ENCODE results near the gene CCDC120.

CCDC120 gene

DNA sequence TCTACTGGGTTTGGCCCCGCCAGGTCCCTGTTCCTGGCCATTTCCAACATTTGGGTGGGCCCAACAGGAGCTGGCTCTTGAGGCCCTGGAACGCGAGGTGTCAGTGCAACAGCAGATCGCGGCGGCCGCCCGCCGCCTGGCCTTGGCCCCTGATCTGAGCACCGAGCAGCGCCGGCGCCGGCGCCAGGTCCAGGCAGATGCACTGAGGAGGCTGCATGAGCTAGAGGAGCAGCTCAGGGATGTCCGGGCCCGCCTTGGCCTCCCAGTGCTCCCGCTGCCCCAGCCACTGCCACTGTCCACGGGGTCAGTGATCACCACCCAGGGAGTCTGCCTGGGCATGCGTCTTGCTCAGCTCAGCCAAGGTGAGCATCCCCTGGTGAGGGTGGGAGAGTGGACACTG, 5.5 kb downstream of the CCDC120 start:
- ATAC-seq, result no peak

DNA sequence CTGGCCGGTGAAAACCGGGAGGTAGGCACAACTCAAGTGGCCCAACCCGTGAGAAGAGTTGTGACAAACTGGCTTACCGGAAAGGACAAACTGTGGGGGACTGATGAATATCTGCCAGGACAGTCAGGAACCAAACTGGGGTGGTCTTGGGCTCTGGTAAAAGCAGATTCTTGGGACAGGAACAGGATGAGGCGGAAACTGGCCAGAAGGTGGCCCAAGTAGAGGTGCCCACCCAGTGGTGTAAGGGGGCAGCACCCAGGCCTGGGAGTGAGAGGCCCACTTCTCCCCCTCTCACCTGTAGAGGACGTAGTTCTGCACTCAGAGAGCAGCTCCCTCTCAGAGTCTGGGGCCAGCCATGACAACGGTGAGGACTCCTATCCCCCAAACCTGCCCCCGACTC, 5.9 kb downstream of the CCDC120 start:
- ATAC-seq, result no peak

DNA sequence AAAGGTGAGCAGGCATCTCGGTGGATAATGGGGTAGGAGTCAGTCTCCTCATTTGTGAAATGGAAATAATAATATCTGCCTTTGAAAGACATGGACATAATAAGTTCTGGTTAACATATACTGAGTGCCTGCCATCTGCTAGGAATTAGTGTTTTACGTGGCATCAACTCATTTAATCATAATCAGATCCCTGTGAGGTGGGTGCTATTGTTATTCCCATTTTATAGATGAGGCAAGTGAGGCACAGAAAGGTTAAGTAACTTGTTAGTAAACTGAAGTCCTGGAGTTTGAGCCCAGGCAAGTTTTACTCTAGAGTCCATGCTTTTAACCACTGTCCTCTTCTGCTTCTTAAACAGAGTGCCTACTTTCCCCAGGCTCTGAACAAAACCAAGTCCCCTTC, 7.5 kb downstream of the CCDC120 start:
- ATAC-seq, result no peak

DNA sequence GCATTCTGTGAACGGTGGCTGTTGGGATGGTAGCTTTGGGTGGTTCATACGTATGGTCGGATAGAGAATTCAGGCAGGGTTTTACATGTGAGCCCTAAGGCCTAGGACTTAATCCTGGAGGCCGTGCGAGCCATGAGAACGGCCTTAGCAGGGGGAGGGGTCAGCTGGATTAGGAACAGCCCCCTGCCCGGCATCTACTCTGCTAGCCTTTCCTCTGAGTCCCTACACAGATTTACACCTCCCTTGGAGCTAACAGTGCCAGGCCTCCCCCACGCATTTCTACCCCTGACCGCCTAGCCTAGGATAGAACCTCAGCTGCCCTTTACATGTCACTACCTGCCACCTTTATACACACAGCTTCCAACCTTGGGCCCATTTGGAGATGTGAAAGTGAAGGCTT, 7.9 kb downstream of the CCDC120 start:
- no peak for ATAC-seq

DNA sequence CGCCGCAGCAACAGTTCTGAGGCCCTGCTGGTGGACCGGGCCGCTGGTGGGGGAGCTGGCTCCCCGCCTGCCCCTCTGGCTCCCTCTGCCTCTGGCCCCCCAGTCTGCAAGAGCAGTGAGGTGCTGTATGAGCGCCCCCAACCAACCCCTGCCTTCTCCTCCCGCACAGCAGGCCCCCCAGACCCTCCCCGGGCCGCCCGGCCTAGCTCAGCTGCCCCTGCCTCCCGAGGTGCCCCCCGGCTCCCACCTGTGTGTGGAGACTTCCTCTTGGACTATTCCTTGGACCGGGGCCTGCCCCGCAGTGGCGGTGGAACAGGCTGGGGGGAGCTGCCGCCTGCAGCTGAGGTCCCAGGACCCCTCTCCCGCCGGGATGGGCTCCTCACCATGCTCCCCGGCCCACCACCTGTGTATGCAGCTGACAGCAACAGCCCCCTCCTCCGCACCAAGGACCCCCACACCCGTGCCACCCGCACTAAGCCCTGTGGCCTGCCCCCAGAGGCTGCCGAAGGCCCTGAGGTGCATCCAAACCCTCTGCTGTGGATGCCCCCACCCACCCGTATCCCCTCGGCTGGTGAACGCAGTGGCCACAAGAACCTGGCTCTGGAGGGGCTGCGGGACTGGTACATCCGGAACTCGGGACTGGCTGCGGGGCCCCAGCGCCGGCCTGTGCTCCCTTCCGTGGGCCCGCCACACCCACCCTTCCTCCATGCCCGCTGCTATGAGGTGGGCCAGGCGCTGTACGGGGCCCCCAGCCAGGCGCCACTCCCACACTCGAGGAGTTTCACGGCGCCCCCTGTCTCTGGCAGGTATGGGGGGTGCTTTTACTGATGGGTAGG, 8.7 kb downstream of the CCDC120 start:
- no peak for ATAC-seq

DNA sequence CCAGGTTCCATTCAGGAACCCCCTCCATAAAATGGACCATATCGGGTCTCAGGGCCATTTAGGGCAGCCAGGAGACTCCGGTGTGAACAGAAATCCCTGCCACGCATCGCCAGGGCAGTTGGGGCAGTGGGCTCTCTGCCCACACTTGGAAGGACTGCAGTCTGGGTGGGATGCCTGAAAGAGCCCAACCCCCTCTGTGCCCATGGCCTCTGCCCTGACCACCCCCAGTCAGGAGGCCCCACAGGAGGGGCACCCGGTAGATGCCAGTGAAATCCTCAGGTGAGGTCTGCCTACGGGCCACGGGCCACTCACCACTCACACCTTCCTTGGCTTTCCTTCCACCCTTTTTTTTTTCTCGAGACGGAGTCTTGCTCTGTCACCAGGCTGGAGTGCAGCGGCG, 10.2 kb downstream of the CCDC120 start:
- no peak for ATAC-seq

DNA sequence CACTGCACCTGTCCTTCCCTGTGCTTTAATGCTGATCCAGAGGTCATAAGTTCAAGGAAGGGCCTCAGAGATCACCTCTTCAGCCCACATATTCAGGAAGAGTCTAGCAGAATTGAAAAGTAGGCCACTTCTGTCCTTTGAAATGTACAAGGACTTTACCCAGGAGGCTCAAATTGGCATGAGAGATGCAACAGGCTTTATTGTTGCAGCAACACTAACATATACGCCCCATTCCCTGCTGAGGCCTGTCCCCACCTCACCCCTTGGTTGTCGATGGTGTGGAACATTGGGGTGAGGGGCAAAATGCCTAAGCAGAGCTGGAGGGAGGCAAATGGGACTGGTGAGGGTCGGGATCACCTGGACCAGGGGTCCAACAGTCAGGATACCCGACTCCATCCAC, 12.2 kb downstream of the CCDC120 start:
- ATAC-seq, result no peak

DNA sequence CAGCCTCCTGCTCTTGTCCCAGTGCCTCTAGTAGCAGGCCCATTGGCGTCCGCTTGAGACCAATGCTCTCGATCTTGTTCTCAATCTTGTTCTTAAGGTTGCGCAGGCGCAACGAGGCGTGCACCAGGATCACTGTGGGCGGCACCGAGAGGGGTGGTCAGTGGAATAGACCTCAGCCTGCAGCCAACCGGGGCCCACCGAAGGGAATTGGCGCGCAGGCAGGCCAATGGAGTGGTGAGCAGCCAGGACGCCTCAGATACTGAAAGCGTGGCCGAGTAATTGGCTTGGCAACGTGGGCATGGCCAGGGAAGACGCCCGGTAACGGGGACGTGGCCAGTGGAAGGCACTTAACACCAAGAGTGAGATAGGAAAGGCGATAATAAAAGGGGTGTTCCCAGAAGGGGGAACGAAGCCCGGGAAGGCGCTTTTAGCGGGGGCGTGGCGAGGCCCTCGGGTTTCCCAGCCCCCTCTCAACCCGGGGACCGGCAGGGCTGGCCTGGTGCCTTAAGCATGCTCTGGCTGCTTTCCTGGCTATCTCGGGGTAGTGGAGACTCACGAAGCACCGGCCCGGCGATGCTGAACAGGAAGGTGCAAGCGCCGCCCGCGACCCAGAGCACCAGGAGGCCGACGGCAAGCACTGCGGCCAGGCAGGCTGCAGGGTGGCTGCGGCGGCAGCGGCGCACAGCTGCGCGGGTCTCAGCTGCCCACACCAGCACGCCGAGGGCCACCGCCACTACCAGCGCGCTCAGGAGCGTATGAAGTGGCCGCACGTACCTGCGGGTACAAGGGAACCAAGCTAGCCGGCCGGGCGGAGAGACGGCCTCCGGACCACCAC, 13.3 kb downstream of the CCDC120 start:
- ATAC-seq, result no peak

DNA sequence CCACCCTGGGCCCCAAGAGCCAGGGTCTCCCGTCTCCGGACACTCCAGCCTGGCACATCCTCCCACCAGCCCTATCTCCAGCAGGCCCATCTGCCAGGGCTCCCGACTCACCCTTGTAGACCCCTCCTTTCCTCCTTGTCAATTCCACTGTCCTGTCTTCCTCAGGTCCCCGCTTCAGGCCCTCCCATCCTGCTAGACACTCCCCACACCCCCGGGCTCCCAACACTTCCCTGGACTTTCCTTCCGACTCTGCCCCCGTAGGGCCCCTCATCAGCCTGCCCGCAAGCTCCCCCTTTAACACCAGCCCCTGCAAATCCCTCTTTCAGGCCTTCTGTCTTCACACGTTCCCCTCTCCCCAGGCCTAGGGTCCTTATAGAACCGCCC, 13.9 kb downstream of the CCDC120 start:
- ATAC-seq, result no peak

DNA sequence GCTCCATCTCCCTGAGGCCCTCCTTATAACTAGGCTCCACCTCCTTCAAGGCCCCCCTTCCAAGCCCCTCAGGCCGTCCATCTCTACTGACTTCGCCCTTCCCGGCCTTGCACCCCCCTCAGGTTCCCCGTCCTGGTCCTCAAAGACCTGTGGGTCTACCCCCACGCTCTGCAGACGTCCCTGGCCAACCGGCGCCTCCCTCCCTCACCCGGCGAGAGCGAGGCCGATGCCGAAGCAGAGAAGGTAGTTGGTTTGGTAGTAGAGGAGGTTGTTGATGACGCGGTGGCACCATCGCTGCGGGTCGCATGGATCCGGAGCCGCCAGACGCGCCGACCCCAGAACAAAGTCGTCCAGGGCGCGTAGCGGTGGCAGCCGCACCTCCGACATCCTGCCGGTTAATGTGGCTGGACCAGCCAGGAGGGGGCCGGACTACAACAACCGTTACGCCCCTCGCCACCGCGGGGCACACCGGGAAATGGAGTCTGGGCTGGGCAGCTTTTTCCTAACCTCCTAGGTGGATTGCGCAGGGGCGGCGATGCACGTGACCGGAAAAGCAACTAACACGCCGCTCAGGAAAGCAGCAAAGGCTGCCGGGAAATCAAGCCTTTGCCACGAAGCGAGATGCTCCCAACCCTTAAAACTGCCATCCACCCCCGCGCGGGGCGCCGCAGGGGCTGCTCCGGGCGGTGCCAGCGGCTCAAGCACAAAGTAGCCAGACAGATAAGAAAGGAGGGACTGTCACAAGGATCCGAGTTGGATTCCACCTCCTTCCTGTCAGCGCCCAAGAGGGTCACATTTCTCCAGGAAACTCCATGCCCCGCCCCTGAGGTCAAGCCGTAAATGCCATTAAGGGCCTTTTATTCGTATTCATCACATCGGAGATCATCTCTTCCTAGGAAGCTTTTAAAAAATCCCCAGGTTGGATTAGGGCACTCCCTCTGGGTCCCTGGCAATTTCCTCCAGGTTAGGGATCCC, 15.1 kb downstream of the CCDC120 start, which contains the start of gene PRAF2:
Gene PRAF2, minus strand, starts transcription at position 402 of the 975 bp plus-strand sequence. Its CDS starts 15 bp downstream, at position 387.
- peak; percentile 96 to 99 for ATAC-seq

DNA sequence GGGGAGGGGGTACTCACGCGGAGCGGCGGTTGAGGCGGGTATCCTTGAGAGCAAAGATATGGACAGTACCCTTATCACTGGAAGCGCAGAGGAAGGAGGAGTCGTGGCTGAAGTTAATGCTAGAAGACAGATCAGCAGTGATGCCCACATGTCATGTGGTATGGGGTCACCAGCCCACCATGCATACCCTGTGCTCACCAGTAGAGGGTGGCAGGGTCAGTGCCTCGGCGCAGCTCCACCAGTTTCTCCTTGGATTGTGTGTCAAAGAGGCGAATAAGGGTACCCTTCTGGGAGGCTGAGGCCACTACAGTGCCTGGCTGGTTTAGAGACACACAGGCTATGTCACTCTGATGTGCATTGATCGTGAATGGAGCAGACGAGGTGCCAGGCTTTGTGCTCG, 16.5 kb downstream of the CCDC120 start:
- ATAC-seq, result no peak

DNA sequence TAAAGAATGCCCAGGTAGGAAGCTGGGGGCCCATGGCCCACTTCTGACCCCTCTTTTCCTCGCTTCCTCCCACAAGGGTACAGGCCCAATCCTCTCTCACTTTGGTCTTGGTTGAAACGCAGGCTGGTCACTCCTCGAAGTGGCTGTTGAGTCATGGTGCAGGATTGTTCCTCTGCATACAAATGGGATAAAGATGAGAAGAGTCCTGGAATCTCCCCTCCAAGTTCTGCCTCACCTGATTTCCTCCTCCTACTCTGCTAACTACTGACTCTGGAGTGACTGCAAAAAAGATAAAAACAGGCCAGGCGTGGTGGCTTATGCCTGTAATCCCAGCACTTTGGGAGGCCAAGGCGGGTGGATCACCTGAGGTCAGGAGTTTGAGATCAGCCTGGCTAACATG, 19.1 kb downstream of the CCDC120 start:
- no peak for ATAC-seq

DNA sequence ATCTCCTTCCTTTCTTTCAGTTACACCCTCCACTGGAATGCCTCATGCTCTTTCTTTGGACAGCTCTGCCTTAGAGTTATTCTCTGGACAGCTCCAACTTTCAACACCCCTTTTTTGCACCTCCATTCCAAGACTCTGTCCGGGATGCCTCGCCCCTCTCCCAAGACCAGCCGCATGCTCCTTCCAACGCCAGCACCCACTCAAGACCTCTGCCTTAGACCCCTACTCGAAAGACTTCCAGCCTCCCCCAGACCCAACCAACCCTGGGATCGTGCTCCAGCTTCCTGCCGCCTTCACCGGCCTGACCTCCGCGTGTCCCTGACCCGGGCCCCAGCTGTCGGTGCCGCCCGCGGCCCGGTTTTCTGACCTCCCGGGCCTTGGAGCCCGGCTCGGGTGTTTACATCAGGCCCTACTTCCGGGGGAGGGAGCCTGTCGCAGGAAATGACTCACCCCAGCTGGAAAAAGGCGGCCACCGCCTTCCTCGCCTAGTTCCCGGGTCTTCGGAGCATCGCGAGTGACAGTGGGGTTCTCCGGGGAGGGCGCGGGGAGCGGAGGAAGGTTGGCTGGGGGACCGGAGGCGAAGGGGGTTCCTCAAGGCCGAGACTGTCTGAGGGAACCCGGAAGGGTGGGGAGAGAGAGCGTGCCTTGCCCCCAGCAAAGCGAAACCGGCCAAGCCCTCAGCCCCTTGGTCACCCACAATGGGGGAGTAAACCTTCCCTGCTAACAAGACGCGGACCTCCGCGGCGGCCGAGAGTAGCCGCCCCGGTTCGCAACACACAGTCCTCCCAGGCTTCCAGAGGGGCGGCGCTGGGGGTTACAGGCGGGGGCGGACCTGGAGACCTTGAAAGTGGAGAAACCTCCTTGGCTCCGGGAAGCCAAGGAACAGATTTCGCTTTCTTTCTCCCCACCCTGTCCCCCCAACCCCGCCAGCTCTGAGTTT, 21.0 kb downstream of the CCDC120 start, which contains the start of gene WDR45:
Gene WDR45, minus strand, starts transcription at position 399 of the 940 bp plus-strand sequence. CDS start 1,792 bp downstream, outside the sequence.
- ATAC-seq, result peak; percentile 80

DNA sequence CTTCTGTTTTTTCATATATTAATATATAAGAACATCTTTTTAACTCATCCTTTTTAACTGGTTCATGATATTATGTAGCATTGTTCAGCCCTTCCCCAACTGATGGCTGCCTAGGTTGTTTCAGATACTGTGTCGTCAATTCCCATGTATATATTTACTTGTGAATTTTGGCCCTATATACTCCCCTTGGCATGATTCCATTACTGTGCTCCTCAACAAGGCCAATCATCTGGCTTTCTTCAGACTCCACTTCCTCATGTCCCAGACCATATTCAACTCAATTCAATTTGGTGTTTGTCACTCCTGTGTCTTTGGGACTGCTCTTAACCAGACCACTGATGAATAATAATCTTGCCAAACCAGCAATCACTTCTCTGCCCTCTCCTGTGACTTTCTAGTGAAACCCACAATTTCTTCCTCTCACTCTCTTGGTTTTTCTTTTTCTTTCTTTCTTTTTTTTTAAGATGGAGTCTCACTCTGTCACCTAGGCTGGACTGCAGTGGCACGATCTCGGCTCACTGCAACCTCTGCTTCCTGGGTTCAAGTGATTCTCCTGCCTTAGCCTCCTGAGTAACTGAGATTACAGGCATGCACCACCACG, 23.6 kb downstream of the CCDC120 start:
- no peak for ATAC-seq

DNA sequence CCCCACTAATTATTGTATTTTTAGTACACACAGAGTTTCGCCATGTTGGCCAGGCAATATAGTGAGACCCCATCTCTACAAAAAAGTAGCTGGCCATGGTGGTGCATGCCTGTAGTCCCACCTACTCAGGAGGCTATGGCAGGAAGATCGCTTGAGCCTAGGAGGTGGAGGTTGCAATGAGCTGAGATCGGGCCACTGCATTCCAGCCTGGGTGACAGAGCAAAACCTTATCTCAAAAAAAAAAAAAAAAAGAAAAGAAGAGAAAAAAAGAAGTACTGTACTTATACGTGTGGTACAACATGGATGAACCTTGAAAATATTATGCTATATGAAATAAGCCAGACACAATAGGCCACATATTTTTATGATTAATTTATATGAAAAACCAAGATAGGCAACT, 30.8 kb downstream of the CCDC120 start:
- no peak for ATAC-seq

DNA sequence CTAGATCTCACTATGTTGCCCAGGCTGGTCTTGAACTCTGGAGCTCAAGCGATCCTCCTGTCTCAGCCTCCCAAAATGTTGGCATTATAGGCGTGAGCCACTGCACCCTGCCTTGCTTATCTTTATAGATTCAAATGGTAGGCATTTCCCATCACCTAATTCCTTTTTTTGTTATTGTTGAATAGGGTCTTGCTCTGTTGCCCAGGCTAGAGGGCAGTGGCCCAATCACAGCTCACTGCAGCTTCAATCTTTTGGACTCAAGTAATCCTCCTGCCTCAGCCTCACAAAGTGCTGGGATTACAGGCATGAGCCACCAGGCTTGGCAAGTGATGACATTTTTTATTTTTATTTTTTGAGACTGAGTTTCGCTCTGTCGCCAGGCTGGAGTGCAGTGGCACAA, 37.6 kb downstream of the CCDC120 start:
- ATAC-seq, result no peak

DNA sequence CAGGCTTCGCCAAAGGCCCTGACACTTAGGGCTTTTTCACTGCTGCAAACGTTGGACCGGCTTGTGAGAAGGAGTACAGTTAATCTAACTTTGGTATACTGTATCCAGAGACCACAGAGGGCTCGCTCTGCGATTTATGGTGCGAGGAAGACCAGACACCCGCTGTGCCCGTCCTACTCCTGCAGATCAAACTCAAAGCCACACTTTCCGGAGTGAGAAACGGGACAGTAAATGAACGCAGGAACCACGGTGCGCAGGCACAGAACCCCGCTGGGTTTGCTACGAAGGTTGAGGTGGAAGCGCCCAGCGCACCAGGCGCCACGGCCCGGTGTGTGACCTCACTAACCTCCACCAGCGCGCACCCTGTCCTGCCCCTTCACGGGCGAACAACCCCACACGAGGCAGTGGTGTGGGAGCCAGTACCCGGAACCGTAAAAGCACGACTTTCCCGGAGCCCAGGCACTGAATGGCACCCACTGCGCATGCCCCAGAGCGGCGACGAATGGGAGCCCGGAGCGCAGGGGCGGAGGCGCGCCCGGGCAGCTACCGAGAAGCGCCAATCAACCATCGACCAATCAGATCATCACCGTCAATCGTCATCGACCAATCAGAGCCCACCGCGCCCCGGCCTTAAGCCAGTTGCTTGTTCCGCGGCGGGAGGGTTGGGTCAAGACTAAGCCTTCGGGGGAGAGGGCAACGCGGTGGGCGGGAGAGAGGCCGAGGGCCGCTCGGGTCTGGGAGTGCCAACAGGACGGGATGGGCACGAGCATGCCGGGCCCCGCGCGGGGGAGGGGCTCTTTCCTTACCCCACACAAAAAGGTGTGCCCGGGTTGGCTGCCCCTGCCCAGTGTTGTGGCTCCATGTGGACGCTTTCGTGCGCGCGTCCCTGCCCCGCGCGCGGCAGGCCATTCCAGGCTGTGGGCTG, 42.2 kb downstream of the CCDC120 start:
- ATAC-seq, result peak; percentile 97 to 98

DNA sequence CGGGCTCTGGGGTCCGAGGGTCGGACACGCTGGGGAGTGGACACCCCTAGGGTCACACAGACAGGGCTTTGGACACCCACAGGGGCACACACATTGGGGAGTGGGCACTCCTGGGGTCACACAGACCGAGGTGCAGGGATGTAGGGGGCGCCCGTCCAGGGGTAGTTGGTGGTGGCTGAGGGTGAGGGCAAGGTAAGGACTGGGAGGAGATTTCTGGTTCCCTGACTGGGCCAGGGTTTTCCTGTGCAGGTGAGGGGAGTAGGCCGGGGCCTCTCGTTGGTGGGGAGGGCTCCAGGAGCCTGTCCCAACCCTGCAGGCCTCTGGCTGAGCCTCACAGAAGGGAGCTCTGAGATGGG, 42.8 kb downstream of the CCDC120 start:
- ATAC-seq, result no peak

DNA sequence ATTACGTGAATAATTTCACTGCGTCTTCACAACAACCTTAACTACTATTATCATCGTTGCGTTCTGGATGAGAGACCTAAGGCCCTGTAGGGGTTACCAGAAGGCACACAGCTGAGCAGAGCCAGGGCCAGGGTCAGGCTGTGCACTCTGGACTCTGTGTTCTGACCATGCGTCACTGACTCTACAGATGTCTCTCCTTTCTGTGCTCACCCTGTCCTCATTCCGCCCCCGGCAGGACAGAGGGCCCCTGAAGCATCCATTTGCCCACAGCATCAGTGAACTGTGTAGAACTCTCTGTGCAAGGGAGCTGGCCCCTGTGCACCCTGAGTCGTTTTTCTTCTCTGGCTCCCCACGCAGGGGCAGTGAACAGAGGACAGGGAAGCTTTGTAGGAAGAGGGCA, 43.4 kb downstream of the CCDC120 start:
- no peak for ATAC-seq

DNA sequence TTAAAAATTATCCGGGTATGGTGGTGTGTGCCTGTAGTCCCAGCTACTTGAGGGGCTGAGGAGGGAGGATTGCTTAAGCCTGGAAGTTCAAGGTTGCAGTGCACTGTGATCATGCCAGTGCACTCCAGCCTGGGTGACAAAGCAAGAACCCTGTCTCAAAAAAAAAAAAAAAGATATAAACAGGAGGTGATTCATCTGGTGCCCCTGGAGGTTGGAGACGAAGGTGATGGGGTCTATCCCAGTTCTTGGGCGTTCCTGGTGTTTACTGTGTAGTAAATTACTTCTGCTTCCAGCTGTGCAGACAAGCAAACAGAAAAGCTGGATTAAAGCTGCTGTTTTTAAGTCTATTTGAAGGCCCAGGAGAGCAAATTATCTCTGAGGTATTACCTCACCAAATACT, 44.8 kb downstream of the CCDC120 start:
- ATAC-seq, result no peak
